Prostate gland (tissue), 2 donors: ENCODE results near the gene NR3C1. TPM values are rescaled to one million over a fixed set of nuclear protein-coding genes. Genes with fewer than 3 reads are reported as not detected.

ENCODE experiments used
- DNase-seq: peaks from one replicate; pipeline ENCODE4 v3.0.0-alpha.2; 2019; ENCODE audit warnings: low spot score
- H3K27ac ChIP-seq, 2 donors: fragments of 200-600 bp; sonication (generic); 2 replicates each; pipeline ENCODE4 v1.5.1; 2017 to 2019
- H3K27me3 ChIP-seq: fragments of 200-600 bp; sonication (generic); replicated peaks from 2 replicates; pipeline ENCODE4 v1.5.1; 2019; ENCODE audit not compliant: insufficient read depth
- H3K36me3 ChIP-seq, 2 donors: fragments of 200-600 bp; sonication (generic); 1 replicate in 1 of 2; 2 replicates in 1 of 2; pipeline versions ENCODE4 v1.5.1 to v1.8.1; 2017 to 2019
- H3K4me1 ChIP-seq: fragments of 200-600 bp; sonication (generic); replicated peaks from 2 replicates; pipeline ENCODE4 v1.5.1; 2019
- H3K4me3 ChIP-seq, 2 donors: fragments of 200-600 bp; sonication (generic); 2 replicates each; pipeline ENCODE4 v1.5.1; 2017 to 2019
- H3K9me3 ChIP-seq: fragments of 200-600 bp; sonication (generic); 2 replicates; pipeline ENCODE4 v1.5.1; 2017
- CTCF ChIP-seq, 4 experiments: fragments of 200-600 bp in 2 of 4; fragments of 450-650 bp in 2 of 4; sonication (generic) in 2 of 4; IDR thresholded peaks; 1 replicate in 3 of 4; 2 replicates in 1 of 4; pipeline ENCODE4 v1.5.1; 2016 to 2019; ENCODE audit warnings: antibody characterized with exemption in 4 of 4, mild to moderate bottlenecking in 2 of 4, moderate library complexity in 2 of 4
- POLR2A ChIP-seq: fragments of 450-650 bp; IDR thresholded peaks from one replicate; pipeline ENCODE4 v1.6.1; 2016; ENCODE audit warnings: antibody characterized with exemption, mild to moderate bottlenecking
- POLR2AphosphoS5 ChIP-seq: sonication (generic); formaldehyde crosslinking; IDR thresholded peaks from one replicate; pipeline ENCODE4 v1.6.1; 2017; ENCODE audit warnings: antibody characterized with exemption
- WGBS: methylation state at CpG from one replicate; pipeline ENCODE4 v1.1.5; 2018; 5-methylcytosine and 5-hydroxymethylcytosine counted together
- intact Hi-C: fragments of 100-400 bp; cut with DNase I; formaldehyde crosslinking; loops from one replicate; pipeline ENCODE4 v1.14.2; 2022
- total RNA-seq, 2 donors: library from RNA; depleted of rRNA; stranded (reverse); fragments of >200 nt; gene quantifications; one replicate each; pipeline ENCODE4 v1.1.0, GENCODE V29; 2016

Gene NR3C1
- total RNA-seq, 2 donors from 2014 or later = 42.4 to 55.5 TPM

GRCh38 chr5:143390941-143391340, 12.5 kb downstream of the NR3C1 start:
- WGBS = 62% methylated on average over 2 of the region's 2 CpGs
- Histone ChIP-seq H3K9me3 (no peaks in the 10 kb centered on the region), H3K4me3 (no peak overlapping the region), H3K27me3 (no peaks in the 10 kb centered on the region), H3K4me1 (peaks cover 8% of the 10 kb centered on the region), H3K27ac (no peak overlapping the region), H3K36me3 (no peaks in the 10 kb centered on the region)
- intact Hi-C loops = no loop called here
- no peak for DNase-seq
- no peak for TF ChIP-seq POLR2AphosphoS5
- no peak for TF ChIP-seq POLR2A
- TF ChIP-seq CTCF (IDR thresholded peaks at IDR 0.05) = no peak

GRCh38 chr5:143390258-143390657, 13.2 kb downstream of the NR3C1 start:
- DNase-seq = no peak
- H3K4me1 ChIP-seq = peaks cover 8% of the 10 kb centered on the region
- H3K4me3 ChIP-seq = no peak overlapping the region
- H3K36me3 ChIP-seq = no peaks in the 10 kb centered on the region
- intact Hi-C loops = no loop called here
- H3K27ac ChIP-seq = no peak overlapping the region
- TF ChIP-seq CTCF (IDR thresholded peaks at IDR 0.05) = no peak
- no peak for TF ChIP-seq POLR2A
- TF ChIP-seq POLR2AphosphoS5 = no peak
- no peaks in the 10 kb centered on the region for H3K9me3 ChIP-seq
- H3K27me3 ChIP-seq = no peaks in the 10 kb centered on the region

DNA sequence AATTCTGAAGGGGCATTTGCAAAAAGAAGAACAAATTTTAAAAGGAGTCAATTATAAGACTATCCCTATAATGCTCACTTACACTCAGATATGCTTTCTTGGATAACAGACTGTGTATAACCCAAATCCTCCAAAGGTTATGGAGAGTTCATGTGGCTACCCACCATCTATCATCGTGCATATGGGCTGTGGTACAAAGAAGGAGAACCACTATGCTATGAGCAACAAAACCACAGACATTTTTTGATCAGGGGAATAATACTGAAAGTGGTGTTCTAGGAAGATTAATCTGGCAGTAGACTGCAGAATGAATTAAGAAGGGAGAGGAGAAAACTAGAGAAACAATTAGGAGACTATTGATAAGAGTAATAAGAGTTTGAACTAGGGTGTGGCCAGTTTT, 16.8 kb downstream of the NR3C1 start:
- WGBS = 88% methylated on average over 1 of the region's 1 CpG
- intact Hi-C loops = no loop called here
- H3K4me1 ChIP-seq = peaks cover 8% of the 10 kb centered on the region

GRCh38 chr5:143384865-143385657, 18.4 kb downstream of the NR3C1 start:
- intact Hi-C loops = no loop called here
- peaks cover 4 to 6% of the 10 kb centered on the region in 2 donors for H3K36me3 ChIP-seq
- H3K9me3 ChIP-seq = no peaks in the 10 kb centered on the region
- TF ChIP-seq CTCF (IDR thresholded peaks at IDR 0.05) (no peak), POLR2AphosphoS5 (no peak)
- no peak overlapping the region for H3K4me3 ChIP-seq
- WGBS = 99% methylated on average over 3 of the region's 3 CpGs
- H3K4me1 ChIP-seq = no peaks in the 10 kb centered on the region
- H3K27me3 ChIP-seq = no peaks in the 10 kb centered on the region
- no peak for DNase-seq
- no peak overlapping the region for H3K27ac ChIP-seq

More for the DNA sequence above, 16.8 kb downstream of the NR3C1 start:
- TF ChIP-seq POLR2AphosphoS5 (no peak), CTCF (IDR thresholded peaks at IDR 0.05) (no peak), POLR2A (no peak)
- Histone ChIP-seq H3K27ac (no peak overlapping the region), H3K27me3 (no peaks in the 10 kb centered on the region), H3K9me3 (no peaks in the 10 kb centered on the region), H3K4me3 (no peak overlapping the region), H3K36me3 (peaks cover 4 to 6% of the 10 kb centered on the region in 2 donors)
- no peak for DNase-seq

- Histone ChIP-seq H3K27me3 (no peaks in the 10 kb centered on the region), H3K36me3 (peaks cover 4 to 6% of the 10 kb centered on the region in 2 donors), H3K4me1 (no peaks in the 10 kb centered on the region), H3K9me3 (no peaks in the 10 kb centered on the region), H3K27ac (no peak overlapping the region), H3K4me3 (no peak overlapping the region)
- intact Hi-C loops = no loop called here
- TF ChIP-seq POLR2A = no peak
- no peak for TF ChIP-seq POLR2AphosphoS5
- no peak for TF ChIP-seq CTCF (IDR thresholded peaks at IDR 0.05)
- no peak for DNase-seq
- 95% methylated on average over 3 of the region's 3 CpGs for WGBS
Observed at GRCh38 chr5:143383988-143384387, 19.5 kb downstream of the NR3C1 start.
